Measurements from ENCODE around the gene PDLIM4.

The PDLIM4 gene

DNA sequence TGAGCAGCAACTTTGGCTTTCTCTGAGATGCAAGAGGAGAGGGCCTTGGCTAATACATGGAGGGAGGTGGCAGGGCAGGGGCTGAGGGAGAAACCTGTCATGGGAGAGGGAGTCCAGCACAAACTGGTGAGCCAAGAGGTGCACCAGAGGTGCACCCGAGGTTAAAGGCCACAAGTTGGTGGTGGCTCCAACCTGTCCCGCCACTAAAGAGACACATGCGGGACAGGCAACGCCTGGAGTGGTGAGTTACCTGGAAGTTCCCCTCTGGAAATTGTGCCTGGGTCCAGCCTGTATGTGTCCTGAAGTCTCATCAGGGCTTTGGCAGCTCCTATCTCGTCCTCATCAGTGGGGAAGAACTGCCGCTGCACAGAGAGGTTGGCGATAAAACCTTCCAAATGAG is 43.8 kb upstream of the PDLIM4 start:
- DNase-seq (ENCODE audit: low read depth) = no peak
- no peak overlapping the region for H3K4me3 ChIP-seq (replicated peaks; ENCODE audit: low read depth, low read length)
- TF ChIP-seq, protein P1, sequence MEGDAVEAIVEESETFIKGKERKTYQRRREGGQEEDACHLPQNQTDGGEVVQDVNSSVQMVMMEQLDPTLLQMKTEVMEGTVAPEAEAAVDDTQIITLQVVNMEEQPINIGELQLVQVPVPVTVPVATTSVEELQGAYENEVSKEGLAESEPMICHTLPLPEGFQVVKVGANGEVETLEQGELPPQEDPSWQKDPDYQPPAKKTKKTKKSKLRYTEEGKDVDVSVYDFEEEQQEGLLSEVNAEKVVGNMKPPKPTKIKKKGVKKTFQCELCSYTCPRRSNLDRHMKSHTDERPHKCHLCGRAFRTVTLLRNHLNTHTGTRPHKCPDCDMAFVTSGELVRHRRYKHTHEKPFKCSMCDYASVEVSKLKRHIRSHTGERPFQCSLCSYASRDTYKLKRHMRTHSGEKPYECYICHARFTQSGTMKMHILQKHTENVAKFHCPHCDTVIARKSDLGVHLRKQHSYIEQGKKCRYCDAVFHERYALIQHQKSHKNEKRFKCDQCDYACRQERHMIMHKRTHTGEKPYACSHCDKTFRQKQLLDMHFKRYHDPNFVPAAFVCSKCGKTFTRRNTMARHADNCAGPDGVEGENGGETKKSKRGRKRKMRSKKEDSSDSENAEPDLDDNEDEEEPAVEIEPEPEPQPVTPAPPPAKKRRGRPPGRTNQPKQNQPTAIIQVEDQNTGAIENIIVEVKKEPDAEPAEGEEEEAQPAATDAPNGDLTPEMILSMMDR (IDR thresholded peaks at IDR 0.05; ENCODE audit: low read length, missing control alignments) = no peak

DNA sequence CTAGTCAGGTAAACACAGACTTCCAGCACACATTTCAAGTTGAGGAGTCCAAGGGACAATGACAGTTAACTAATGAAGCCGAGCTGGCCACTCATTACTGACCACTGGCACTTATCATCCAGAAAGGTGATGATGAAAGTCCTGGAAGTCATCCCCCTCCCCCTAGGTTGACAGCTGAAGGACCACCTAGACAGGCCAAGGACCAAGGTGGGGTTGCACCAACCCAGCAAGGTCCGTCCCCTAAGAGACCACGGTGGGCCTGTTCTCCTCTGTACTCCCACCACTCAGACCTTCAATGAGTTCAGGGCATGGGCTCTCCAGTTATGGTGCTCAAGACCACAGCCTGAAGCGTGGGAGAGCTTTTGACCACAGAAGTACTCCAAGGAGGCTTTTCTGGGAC is 43.0 kb upstream of the PDLIM4 start:
- TF ChIP-seq, protein P1 (IDR thresholded peaks at IDR 0.05; ENCODE audit: low read length, missing control alignments) = no peak
- H3K4me3 ChIP-seq (replicated peaks; ENCODE audit: low read depth, low read length) = no peak overlapping the region
- no peak for DNase-seq (ENCODE audit: low read depth)

DNA sequence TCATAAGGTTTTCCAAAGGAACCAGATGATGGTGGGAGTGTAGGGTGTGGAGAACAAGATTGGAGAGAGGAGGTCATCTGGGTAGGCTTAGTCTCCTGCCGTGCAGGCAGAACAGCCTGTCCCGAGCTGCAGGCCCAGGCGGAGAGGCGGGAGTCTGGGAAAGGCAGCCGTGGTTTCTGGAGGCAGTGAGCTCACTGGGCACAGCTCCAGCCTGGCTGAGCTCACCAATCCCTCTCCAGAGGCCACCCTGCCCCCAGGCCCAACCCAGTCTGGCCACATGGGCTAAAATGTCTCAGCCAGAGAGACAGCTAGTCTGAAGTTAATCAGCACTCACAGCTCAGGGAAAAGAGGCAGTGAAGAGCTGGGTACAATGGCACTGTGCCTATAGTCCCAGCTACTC is 42.2 kb upstream of the PDLIM4 start:
- H3K4me3 ChIP-seq (replicated peaks; ENCODE audit: low read depth, low read length) = no peak overlapping the region
- DNase-seq (ENCODE audit: low read depth) = peak; percentile 97
- TF ChIP-seq, protein P1 (IDR thresholded peaks at IDR 0.05; ENCODE audit: low read length, missing control alignments) = no peak

DNA sequence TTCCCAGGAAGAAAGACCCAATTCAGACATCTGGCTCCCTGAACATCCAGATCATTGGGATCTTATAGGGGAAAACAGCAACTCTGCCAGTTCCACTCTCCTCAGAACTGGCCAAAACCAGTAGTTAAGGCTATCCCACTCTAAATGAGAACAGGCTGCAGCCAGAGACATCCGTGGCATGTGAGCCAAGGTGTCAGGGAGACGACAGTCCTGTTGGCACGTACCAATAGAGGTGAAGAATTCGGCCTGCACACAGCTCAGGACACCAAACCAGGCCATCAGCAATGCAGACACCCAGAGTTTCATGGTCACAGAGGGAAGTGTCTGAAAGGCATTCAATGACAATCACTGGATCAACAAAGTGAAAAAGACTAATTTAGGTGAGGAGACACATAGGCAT is 39.2 kb upstream of the PDLIM4 start:
- DNase-seq (ENCODE audit: low read depth) = no peak
- TF ChIP-seq, protein P1 (IDR thresholded peaks at IDR 0.05; ENCODE audit: low read length, missing control alignments) = no peak
- H3K4me3 ChIP-seq (replicated peaks; ENCODE audit: low read depth, low read length) = no peak overlapping the region

DNA sequence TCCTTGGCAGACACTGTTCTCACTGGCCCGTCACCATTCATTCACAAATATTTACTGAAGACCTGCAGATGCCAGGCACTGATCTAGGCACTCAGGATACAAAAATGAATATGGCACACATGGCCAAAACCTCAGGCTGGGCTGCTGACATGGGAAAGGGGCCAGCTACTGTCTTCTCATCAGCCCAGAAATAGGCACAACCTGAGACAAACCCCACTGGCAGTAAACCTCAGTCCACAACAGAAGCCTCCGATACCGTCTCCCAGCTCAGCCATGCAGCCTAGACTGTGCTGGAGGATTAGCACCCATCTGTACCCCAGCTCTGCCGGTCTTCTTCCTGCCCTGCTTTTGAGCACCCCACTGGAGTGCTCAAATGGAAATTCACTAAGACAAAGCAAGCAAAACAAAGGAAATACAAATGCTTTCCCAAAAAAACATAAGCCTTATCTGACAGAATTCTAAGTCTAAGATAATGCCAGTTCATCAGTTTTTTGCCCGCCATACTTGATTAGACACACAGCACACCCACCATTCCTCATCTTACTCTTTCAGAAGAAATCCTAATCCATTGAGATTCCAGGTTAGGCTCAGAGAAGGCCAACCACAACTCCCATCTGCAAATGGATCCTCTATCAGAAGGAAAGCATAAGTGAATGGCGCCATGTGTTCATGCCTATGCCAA is 38.1 kb upstream of the PDLIM4 start:
- TF ChIP-seq, protein P1 (IDR thresholded peaks at IDR 0.05; ENCODE audit: low read length, missing control alignments) = no peak
- H3K4me3 ChIP-seq (replicated peaks; ENCODE audit: low read depth, low read length) = no peak overlapping the region
- DNase-seq (ENCODE audit: low read depth) = no peak

DNA sequence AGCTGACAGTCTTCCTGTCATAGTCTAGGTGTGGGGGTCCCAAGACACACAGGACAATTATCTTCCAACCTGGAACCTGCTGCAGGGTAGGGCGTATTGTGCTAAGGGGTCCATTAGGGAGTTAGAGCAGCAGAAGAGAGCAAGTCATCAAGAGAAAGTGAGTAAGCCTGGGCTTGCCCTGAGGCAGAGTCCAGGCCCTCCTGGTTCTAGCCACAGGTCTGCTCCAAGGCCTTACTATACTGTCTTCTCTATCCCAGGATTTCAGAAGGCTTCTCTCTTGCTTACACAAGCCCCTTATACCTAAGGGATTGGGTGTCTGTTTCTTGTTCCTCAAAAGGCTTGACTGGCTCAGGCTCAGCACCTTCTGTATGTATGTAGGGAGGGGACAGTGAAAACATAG is 37.5 kb upstream of the PDLIM4 start:
- no peak for DNase-seq (ENCODE audit: low read depth)
- no peak overlapping the region for H3K4me3 ChIP-seq (replicated peaks; ENCODE audit: low read depth, low read length)
- TF ChIP-seq, protein P1 (IDR thresholded peaks at IDR 0.05; ENCODE audit: low read length, missing control alignments) = no peak

DNA sequence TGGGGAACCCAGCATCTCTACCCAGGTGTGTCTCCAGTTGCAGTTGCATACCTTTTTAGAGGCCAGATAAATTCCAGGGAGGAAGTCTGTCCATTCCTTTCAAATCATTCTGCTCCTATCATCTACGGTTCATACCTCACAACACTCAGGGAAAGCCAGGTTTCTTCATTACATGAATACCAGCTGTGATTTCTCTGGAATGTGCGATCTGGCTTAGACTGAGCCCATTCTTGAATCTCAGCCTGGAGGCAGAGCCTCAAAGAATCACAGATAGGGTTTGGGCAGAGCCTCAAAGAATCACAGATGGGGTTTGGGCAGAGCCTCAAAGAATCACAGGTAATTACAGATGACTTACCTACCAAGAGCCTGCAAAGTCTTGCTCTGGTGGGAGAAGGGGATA is 37.0 kb upstream of the PDLIM4 start:
- DNase-seq (ENCODE audit: low read depth) = peak; percentile 17
- TF ChIP-seq, protein P1 (IDR thresholded peaks at IDR 0.05; ENCODE audit: low read length, missing control alignments) = no peak
- no peak overlapping the region for H3K4me3 ChIP-seq (replicated peaks; ENCODE audit: low read depth, low read length)

Data from fibroblast of pulmonary artery (primary cell).